Superior temporal gyrus (tissue), 1 donor: ENCODE results near the gene WWOX.

Experiments
- DNase-seq: peaks from one replicate; pipeline ENCODE4 v3.0.0-alpha.2; 2016; ENCODE audit errors: extremely low spot score

WWOX gene

DNA sequence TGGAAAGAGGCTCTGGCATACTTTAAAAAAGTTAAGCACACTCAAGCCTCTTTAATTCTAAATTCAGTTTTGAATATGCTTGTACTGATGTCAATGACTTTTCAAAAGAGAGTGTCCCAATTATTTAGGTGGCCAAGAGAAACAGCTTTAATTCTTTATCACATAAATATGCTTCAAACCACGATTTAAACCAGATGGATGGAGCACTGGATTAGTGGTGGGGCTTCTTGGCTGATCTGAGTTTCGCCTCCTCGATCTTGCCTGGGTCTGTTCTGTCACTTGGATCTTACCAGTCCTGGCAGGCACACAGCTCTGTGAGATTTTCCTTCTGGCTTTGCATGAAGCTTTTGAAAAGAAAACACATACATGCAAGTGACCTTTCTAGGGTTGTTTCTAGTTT, 1033.2 kb downstream of the WWOX start:
- no peak for DNase-seq

DNA sequence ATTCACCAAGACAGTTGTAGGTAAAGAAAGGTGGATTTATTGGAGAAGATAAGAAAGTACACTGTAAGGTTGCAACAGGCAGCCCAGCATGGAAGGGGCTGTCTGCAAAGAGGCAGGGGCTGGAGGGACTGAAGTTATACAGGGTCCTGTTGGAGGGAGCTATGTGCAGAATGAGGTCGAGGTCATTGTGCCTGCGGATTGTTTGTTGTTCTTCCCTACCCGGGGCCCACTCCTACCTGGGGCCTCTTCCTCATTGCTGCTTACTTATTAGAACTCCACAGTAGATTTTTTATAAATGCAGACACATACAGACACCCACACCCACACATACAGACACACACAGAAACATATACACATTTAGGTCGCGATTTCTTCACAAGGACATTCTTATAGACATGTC, 1034.8 kb downstream of the WWOX start:
- DNase-seq = no peak

DNA sequence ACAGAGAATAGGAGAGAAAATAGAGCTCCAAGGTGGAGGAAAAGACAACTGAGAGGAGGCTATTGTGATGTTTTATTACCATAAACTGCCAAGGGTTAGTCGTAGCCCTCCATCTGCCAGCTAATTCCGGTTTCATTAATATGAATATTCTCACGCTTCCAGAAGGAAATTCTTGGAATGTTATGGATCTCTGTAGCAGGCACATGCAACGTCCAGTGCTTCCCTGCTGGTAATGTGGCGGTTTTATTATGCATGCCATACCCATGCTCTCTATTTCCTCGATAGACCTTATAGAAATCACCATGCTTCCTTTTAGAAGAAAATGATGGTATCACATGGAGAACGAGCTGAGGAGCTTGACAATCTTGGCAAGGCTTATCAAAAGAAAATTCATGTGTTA, 1037.5 kb downstream of the WWOX start:
- no peak for DNase-seq

DNA sequence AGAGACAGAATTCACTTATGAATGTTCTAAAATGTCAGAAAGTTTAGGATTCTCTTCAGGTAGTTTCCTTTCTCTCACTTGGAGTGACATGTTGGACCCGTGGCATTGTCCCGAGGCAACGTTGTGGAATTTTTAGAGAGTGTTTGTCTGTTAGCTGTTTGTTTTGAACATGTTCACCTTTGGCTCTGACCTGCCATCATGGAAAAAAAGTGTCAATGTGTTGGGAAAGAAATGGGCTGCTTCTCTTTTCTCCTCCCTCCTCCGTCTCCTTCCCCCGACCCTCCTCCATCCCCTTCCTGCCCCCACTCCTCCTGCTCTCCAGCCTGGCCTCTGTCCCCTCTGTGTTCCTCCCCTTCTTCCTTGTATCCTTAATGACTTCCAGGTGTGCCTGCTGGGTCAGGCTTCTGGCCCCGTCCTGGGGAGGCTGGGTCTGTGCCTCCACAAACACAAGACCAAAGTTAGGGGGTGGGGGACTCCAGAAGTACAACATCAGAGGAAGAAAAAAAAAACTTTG, 1038.0 kb downstream of the WWOX start:
- DNase-seq = no peak

DNA sequence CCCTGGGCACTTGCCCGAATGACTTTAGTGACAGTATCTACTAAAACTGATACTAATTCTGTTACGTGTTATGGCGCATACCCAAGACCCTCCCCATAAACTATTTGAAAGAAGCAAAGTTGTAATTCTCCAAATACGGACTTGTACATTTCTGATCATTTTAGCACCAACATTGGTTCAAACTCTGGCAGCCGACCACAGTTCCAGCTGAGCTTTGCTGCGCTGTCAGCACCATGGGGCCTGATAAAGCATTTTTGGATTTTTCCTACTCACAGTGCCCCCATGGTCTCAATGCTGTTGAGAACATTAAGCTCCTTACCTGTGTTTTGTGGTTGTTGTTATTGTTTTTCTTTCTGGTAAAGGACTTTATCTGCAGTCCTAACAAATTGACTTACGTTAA, 1040.3 kb downstream of the WWOX start:
- no peak for DNase-seq

DNA sequence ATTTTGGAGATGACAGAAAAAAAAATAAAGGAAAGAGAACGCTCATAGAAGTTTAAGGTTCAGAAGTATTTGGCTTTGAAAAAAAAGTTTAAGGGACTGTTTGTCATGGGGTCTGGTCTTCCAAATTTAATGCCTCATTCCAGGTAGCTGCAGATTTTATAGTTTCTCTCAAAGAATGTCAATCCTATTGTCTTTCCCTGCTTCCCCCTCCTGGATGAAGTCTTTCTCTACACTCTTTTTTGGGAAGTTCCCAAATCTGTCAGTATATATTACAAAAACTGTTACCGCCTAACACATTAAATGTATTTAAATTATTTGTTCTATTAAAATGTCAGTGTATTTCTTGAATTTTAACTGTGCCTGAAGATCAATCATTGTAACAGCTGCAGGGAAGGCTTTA, 1043.6 kb downstream of the WWOX start:
- DNase-seq = no peak

DNA sequence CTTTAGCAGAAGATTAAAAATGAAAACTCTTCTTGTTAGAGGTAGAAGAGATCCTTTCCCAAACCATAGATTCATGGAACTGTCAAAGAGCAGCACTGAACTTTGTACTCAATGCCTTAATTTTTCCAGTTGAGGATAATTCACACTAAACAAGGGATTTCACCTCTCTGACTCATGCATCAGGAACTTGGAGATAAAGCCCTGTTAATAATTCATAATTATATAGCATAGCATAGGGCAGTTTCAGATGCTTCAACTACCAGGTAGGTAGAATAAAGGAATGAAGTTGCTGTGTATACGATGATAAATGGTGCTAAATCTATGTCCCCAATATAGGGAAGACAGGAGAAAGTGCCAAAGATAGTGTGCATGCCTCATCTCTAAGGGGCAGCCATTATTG, 1050.7 kb downstream of the WWOX start:
- no peak for DNase-seq

DNA sequence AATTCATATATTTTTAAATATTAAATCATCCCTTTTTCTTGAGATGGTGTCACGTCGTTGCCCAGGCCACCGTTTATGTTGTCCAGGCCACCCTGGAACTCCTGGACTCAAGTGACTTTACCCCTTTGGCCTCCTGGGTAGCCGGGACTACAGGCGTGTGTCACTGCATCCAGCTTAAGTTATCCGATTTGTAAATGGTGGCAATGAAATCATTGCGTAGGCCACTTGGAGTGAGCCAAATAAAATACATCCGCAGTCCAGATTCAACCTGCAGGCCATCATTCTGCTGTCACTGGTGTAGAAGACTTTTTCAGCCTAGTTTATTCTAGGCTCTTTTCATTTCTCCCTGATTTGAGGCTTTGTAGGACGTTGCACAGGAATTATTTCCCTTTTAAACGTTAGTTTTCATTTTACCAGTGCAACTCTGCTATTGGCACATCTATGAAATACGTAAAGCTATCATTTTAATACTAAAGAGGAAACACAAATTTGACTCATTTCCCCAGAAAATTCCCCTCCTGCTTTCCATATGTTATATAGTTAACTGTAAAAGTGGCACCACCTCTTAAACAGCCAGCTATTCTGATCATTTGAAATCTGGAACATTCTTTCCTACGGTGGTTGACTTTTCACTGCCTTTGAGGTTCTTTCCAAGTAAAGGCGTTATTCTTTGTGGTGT, 1051.3 kb downstream of the WWOX start:
- DNase-seq = no peak

DNA sequence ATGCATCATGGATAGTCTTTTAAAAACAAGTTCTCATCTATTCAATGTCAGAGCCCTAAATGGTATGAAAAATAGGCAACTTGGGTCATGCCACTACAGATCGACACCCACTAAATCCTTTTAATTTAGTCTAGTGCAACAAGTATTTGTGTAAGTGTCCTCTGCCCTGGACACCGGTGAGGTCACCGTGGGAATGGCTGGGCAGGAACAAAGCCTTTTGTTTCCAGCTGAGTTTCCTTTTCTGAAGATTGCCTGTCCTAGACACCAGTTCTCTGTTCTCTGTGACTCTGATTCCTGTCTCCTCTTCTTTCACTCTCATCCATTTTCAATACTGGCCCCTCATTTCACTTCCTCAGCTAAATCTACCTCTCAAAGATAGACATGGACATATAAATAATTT, 1054.6 kb downstream of the WWOX start:
- DNase-seq = peak; percentile 68

DNA sequence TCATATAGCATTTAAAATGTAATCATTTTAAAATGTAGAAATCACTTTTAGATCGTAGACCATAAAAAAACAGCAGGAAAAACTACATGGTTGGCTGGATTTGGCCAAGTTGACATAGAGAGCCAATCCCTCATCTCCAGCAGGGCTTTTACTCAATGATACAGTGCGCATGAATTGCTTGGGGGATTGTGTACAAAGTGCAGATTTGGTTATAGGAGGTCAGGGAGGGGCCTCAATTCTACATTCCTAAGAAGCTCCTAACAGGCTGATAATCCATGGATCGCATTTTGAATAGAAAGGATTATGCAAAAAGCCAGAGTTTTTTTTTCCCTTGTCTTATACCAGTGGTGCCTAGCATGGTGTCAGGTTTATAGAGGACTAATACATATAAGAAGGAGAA, 1056.0 kb downstream of the WWOX start:
- no peak for DNase-seq

DNA sequence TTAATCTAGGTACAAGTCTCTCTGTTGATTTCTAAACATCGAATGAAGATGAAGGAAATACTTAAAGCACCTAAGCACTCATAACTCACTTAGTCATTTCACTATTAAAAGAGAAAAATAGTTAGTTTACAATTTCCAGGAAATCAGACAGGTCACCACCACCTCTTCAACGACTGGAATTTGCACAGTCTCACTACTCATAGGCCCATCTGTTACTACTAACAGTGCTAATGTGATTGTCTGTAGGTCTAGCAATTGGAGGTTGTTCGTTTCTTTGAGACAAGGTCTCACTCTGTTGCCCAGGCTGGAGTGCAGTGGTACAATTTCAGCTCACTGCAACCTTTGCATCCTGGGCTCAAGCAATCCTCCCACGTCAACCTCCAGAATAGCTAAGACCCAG, 1056.5 kb downstream of the WWOX start:
- DNase-seq = no peak

DNA sequence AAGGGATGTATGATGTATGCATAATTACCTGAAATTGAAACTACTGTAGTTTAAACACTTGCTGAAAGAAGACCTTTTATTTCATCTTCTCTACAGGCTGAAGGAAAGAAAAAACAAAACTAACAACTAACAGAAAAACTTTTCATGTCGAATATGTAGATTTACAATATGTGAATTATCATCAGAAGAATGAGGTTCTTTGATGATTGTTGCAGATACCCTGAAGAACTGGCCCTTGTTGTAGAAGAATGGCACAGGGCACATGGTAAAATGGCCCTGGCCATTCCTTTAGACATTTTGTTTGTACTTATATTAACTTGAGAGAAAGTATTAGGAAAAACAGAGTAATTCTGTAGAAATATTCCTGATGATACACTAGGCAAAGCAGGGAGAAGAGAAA, 1057.3 kb downstream of the WWOX start:
- no peak for DNase-seq

DNA sequence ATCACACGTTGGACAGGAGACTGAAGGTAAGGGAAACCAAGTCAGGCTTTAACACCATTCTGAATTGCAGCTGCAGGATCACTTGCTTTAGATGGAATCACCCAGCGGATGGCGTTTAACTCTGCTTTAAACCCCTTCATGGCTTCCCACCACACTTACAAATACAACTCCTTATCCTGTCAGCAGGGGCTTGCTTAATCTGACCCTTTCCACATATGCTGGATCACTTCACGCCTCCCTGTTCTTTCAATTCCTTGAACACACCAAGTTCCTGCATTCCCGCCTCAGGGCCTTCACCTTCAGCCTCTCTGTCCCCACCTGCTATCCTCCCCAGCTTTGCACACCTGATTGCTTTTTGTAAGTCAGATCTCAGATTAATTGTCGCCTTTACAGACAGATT, 1058.9 kb downstream of the WWOX start:
- DNase-seq = no peak

DNA sequence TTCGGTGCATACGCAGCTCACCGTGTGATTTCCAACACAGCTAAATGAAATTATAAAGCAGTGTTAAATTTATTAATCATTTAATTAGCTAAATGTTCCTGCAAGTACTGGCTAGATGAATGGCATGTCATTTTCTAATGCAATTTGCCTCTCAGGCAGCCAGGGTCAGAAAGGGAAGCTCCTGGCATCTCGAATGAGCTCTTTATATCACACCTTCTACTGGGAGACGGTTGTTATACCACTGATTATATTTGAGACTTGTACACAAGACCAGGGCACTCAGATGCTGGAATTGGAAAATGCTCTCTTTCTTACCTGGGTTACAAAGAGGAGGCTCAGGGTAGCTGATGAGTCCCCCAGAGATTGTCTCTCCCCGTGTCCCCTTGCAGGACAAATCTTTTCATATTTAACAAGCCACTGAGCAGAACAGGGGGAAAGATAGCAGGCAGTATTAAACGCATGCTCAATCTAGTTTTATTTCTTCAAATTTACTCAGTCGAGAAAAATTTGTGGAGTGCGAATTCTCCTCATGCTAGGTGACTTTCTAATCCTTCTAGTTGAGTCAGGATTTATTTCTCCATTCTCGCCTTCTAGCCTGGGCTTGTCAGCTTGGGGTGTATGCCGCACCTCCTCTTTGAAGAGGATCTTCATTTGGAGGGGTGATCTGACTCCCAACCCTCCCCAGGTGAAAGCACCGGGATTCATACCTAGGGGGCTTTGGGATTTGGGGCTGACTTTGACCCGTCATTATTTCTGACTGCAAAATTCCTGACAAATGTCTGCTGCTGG, 1060.0 kb downstream of the WWOX start:
- DNase-seq = no peak

DNA sequence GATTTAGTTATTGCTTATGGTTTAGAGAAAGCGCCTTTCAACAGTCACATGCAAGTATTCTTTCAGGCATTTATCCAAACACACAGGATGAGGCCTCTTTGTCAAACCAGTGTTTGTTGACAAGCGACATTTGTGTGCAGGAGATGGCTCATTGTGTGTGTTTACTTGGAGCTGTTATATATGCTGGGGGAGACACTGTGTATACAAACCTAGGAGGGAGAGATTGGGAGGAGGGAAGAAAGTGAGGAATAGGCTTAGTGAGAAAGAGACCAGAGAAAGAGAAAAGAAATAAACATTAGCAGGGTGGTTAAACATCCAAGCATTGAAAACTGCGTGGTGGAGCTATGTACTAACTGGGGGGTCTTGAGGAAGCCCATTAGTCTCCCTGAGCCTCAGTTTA, 1063.5 kb downstream of the WWOX start:
- DNase-seq = no peak

DNA sequence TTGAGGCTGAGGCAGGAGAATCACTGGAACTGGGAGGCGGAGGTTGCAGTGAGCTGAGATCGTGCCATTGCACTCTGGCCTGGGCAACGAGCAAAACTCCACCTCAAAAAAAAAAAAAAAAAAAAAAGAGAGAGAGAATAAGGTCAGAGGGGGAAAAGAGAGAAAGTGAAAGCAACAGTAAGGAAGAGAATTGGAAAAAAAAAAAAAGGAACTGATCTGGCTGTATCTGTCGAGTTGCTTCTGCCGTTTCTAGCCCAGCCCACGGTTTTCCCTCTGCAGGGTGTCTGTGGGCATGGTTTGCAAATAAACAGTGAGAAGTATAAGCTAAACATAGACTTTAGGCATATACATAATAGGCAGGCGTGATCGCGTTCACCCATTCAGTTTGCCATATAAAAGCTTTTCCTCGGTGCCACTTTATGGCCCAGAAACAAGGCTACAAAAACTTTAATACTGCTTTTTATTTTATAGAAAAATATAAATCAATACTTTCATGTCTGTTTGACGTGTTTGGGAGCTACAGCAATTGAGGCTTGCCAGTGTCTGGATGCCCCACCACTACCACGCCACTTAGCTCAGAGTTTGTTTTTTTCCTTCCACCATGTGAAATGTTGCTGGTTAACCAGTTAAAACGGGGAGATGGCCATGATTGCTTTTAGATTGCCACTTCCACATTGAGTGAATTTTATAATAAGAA, 1064.4 kb downstream of the WWOX start:
- DNase-seq = no peak

DNA sequence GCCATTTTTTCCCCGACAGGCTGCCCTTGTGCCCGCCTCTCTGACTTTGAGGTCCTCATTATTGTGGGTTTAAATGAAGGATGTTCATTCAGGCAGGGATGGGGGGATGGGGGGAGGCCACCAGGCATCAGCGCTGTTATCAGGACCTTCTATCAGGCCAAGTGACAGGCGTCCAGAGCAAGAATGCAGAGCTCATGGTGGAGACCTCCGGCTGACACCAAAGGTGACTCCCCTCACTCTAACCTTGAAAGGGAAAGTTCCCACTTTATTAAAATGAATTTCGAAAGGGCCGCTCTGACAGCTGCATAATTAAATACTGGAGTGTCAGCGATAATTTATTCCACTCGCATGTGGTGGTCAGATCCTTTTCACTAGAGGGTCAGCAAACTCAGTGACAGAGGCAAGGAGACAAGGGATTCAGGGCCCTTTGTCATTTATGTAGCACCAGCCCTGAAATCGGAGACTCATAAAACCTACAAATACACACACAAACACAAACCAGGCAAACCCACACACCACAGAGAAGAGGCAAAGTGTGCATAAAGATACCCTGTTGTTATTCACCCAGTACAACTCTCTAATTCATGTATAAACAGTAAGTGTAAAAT, 1065.0 kb downstream of the WWOX start:
- DNase-seq = no peak

DNA sequence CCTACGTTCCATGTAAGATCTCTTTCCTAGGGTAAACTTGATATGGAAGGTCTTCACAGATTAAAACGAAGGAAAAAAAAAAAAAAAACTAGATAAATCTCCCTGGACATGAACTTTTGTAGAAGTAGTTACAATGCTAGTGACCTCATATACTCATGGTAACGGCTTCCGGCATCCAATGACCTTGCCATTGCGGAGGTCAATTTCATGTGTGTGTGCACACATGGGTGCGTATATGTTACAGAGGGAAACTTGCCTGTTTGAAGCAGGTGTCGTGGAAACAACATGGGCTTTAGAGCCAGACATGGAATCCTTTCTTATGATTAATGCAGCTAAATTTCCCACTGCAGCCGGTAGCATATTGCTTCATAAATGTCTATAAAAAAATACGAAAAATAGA, 1065.6 kb downstream of the WWOX start:
- no peak for DNase-seq

DNA sequence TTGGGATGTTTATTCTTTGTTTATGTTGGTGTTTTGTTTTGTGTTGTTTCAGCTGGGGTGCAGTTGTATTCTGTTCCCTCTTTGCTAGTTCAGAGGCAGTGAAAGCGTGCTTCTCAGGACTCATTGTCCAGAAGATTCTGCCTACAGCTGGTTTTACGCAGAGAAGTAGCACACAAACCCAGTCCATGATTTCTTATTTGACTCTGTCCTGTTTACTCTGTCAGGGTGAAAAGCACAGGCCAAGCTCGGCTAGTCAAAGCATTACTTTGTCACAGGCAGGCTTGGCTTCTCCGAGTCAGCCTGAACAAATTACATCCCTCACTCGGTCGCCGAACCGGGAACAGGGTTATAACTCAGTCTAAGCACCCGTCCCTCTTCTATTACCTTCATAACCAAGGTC, 1066.1 kb downstream of the WWOX start:
- no peak for DNase-seq

DNA sequence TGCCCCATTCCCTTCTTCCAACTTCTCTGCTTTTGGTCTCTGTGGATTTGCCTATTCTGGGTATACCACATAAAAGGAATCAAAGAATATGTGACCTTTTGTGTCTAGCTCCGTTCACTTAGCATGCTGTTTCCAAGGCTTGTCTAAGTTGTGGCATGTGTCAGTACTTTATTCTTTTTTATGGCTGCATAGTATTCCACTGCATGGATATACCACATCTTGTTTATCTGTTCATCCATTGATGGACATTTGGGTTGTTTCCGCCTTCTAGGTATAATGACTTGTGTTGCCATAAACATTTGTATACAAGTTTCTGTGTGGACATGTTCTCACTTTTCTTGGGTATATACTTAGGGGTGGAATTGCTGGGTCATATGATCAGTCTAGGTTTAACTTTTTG, 1068.4 kb downstream of the WWOX start:
- no peak for DNase-seq

DNA sequence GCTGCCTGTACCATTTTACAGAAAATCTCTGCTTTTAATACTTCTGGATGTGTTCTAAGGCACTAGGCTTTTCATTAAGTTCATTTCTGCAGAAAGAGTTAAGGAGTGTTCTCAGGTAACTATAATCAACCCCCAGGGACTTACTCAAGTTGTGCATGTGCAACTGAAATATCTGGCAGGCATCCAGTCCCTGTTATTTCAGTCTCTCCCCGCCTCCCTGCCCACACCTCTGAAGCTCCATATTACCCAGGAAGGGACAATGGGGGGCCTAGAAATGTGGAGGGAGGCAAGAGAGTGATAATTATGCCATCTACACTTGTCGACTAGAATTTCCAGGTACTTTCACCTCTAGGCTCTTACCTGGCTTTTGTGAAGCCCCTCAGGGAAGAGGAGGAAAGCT, 1068.9 kb downstream of the WWOX start:
- no peak for DNase-seq

DNA sequence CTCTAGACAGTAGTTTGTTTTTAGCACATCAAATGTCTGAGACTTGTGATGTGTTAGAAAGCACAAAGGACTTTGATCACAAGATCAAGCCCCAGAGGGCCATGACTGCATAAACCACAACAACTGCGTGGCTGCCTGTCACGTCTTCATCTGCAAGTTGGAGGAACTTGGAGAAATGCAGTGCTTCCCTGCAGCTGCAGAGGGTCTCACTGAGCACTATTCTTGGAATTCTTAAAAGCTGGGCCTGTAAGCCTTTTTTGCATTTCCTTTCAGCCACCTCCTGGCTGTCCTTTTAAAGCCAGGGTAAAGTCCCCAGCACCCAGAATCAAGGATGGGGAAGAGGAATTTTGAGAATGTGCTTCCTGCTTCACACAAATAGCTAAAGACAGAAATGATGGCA, 1069.8 kb downstream of the WWOX start:
- DNase-seq = no peak
